Panc1 (cell line): ENCODE measurements around the gene TMEM236. TPM values are rescaled to one million over a fixed set of nuclear protein-coding genes. Genes with fewer than 3 reads are reported as not detected.

Source experiments
- ATAC-seq: fragments of 200-7000 bp; cut with Tn5 transposase; 2 replicates; pipeline ENCODE4 v1.9.1; 2020; ENCODE audit warnings: mild to moderate bottlenecking, moderate library complexity
- BruUV-seq: library from RNA; stranded (reverse); fragments of 400-500 nt; replicated peaks from 2 replicates; lab custom pipeline; 2021; lab: Mats Ljungman, UMichigan
- CTCF ChIA-PET: fragments of 300-600 bp; sonication (Branson Sonifier 250); formaldehyde crosslinking; loops from one replicate; lab custom pipeline; 2022; ENCODE audit warnings: antibody characterized with exemption; lab: Charles Lee
- POLR2A ChIA-PET: fragments of 300-600 bp; sonication (Branson Sonifier 250); formaldehyde crosslinking; loops from one replicate; lab custom pipeline; 2022; ENCODE audit warnings: antibody characterized with exemption; lab: Charles Lee
- DNase-seq: peaks from one replicate; pipeline ENCODE4 v3.0.0-alpha.2; 2010; ENCODE audit warnings: low read depth, low spot score
- H3K27ac ChIP-seq: 2 replicates; pipeline ENCODE4 v1.5.1; 2011; ENCODE audit warnings: mild to moderate bottlenecking, low read length, inconsistent platforms
- H3K27me3 ChIP-seq: fragments of 200-500 bp; sonication (Bioruptor generic); 2 replicates; pipeline ENCODE4 v1.6.0; 2014; ENCODE audit warnings: low read length, inconsistent platforms; ENCODE audit not compliant: control insufficient read depth, insufficient read depth
- H3K36me3 ChIP-seq: fragments of 200-500 bp; sonication (Bioruptor generic); 2 replicates; pipeline ENCODE4 v1.5.1; 2014; ENCODE audit warnings: inconsistent platforms, mild to moderate bottlenecking, low read length, moderate library complexity; ENCODE audit not compliant: control insufficient read depth, insufficient read depth
- H3K4me1 ChIP-seq: 2 replicates; pipeline ENCODE4 v1.5.1; 2011; ENCODE audit warnings: inconsistent platforms, mild to moderate bottlenecking, low read length, moderate library complexity; ENCODE audit not compliant: control insufficient read depth, insufficient read depth
- H3K4me3 ChIP-seq, 2 experiments: 2 replicates each; pipeline ENCODE4 v1.5.1; 2011 to 2012; ENCODE audit warnings: low read depth in 2 of 2, low read length in 2 of 2, mild to moderate bottlenecking in 2 of 2, inconsistent platforms in 1 of 2, moderate library complexity in 1 of 2
- H3K9me3 ChIP-seq: fragments of 200-500 bp; sonication (Bioruptor generic); 2 replicates; pipeline ENCODE4 v1.5.1; 2014; ENCODE audit warnings: low read depth, mild to moderate bottlenecking, inconsistent platforms, low read length, moderate library complexity; ENCODE audit not compliant: control insufficient read depth, insufficient read depth
- POLR2AphosphoS5 ChIP-seq: IDR thresholded peaks from 2 replicates; pipeline ENCODE4 v1.6.1; 2012; ENCODE audit warnings: mild to moderate bottlenecking, low read depth, low read length, moderate library complexity
- SIN3A ChIP-seq: IDR thresholded peaks from 2 replicates; pipeline ENCODE4 v1.6.1; 2012; ENCODE audit warnings: low read depth, mild to moderate bottlenecking, low read length, moderate library complexity, borderline replicate concordance; ENCODE audit not compliant: insufficient read depth
- TCF7L2 ChIP-seq: IDR thresholded peaks from 2 replicates; pipeline ENCODE4 v1.6.1; 2011; ENCODE audit warnings: mild to moderate bottlenecking, low read depth, low read length, inconsistent platforms
- in situ Hi-C: cut with HindIII; loops from 2 replicates; pipeline ENCODE4 v1.10.0; 2016; ENCODE audit warnings: low sequenced_read_pairs, low pct_unique_long_range_greater_than_20kb
- intact Hi-C: fragments of 100-400 bp; cut with micrococcal nuclease; formaldehyde crosslinking; loops from one replicate; pipeline ENCODE4 v1.10.0; 2022; ENCODE audit not compliant: unreplicated experiment
- total RNA-seq: library from RNA; stranded (reverse); gene quantifications from one replicate; pipeline ENCODE4 v1.2.1, GENCODE V29; 2021; ENCODE audit not compliant: unreplicated experiment
- TF ChIP-seq, protein P1 (sequence below), 2 experiments: IDR thresholded peaks; 2 replicates each; pipeline ENCODE4 v1.6.1; 2011 to 2012; ENCODE audit warnings: low read depth in 2 of 2, control low read depth in 1 of 2, low read length in 1 of 2, mild to moderate bottlenecking in 1 of 2, moderate library complexity in 1 of 2; ENCODE audit not compliant: insufficient read depth in 1 of 2
- TF ChIP-seq, protein P2 (sequence below): fragments of 450-650 bp; IDR thresholded peaks from 2 replicates; pipeline ENCODE4 v1.5.1; 2017; ENCODE audit warnings: mild to moderate bottlenecking

Gene TMEM236
- total RNA-seq, 1 experiment from 2014 or later, result 0.05 TPM

DNA sequence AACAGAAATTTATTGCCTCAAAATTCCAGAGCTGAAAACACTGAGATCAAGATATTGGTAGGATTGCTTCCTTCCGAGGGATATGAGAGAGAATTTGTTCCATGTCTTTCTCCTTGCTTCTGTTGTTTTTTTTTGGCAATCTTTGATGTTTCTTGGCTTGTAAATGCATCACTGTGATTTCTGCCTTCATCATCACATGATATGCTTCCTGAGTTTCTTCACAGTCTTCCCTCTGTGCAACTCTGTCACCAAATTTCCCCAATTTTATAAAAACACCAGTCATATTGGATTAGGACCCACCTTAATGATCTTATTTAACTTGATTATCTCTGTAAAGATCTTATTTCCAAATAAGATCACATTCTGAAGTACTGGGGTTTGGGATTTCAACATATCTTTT, 14.7 kb downstream of the TMEM236 start:
- in situ Hi-C loops, result no loop called here
- H3K4me1 ChIP-seq, result no peaks in the 10 kb centered on the region
- H3K27ac ChIP-seq, result no peak overlapping the region
- H3K9me3 ChIP-seq, result no peaks in the 10 kb centered on the region
- H3K27me3 ChIP-seq, result no peaks in the 10 kb centered on the region
- POLR2A ChIA-PET, result no interaction called here
- BruUV-seq, result no TSS peak
- intact Hi-C loops, result no loop called here
- no peak overlapping the region for H3K4me3 ChIP-seq
- ATAC-seq (no peak), DNase-seq (no peak)
- TF ChIP-seq TCF7L2 (no peak), POLR2AphosphoS5 (no peak), SIN3A (no peak)
- TF ChIP-seq, protein P1, sequence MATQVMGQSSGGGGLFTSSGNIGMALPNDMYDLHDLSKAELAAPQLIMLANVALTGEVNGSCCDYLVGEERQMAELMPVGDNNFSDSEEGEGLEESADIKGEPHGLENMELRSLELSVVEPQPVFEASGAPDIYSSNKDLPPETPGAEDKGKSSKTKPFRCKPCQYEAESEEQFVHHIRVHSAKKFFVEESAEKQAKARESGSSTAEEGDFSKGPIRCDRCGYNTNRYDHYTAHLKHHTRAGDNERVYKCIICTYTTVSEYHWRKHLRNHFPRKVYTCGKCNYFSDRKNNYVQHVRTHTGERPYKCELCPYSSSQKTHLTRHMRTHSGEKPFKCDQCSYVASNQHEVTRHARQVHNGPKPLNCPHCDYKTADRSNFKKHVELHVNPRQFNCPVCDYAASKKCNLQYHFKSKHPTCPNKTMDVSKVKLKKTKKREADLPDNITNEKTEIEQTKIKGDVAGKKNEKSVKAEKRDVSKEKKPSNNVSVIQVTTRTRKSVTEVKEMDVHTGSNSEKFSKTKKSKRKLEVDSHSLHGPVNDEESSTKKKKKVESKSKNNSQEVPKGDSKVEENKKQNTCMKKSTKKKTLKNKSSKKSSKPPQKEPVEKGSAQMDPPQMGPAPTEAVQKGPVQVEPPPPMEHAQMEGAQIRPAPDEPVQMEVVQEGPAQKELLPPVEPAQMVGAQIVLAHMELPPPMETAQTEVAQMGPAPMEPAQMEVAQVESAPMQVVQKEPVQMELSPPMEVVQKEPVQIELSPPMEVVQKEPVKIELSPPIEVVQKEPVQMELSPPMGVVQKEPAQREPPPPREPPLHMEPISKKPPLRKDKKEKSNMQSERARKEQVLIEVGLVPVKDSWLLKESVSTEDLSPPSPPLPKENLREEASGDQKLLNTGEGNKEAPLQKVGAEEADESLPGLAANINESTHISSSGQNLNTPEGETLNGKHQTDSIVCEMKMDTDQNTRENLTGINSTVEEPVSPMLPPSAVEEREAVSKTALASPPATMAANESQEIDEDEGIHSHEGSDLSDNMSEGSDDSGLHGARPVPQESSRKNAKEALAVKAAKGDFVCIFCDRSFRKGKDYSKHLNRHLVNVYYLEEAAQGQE (IDR thresholded peaks at IDR 0.05; ENCODE audit: insufficient read depth in 1 of 2, low read depth in 2 of 2, low read length in 1 of 2), result no peak
- TF ChIP-seq, protein P2, sequence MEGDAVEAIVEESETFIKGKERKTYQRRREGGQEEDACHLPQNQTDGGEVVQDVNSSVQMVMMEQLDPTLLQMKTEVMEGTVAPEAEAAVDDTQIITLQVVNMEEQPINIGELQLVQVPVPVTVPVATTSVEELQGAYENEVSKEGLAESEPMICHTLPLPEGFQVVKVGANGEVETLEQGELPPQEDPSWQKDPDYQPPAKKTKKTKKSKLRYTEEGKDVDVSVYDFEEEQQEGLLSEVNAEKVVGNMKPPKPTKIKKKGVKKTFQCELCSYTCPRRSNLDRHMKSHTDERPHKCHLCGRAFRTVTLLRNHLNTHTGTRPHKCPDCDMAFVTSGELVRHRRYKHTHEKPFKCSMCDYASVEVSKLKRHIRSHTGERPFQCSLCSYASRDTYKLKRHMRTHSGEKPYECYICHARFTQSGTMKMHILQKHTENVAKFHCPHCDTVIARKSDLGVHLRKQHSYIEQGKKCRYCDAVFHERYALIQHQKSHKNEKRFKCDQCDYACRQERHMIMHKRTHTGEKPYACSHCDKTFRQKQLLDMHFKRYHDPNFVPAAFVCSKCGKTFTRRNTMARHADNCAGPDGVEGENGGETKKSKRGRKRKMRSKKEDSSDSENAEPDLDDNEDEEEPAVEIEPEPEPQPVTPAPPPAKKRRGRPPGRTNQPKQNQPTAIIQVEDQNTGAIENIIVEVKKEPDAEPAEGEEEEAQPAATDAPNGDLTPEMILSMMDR, result no peak
- no peaks in the 10 kb centered on the region for H3K36me3 ChIP-seq
- CTCF ChIA-PET, result no interaction called here

DNA sequence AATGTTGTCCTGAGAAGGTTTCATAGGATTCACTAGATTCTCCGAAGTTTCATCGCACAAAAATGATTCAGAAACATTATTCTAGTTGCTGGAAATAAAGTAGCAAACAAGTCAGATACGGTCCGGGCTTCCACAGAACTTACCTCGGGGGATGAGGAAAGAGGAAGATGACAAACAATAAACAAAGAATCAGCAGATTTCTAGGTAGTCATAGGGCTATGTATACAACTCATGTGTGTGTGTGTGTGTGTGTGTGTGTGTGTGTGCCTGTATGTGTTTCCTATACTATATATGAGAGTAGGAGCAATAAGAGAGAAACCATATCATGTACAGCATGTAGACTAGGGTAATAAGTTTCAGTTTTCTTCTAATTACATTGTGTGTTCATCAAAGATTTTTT, 16.5 kb downstream of the TMEM236 start:
- TF ChIP-seq SIN3A (no peak), TCF7L2 (no peak), POLR2AphosphoS5 (no peak)
- TF ChIP-seq, protein P2, result no peak
- TF ChIP-seq, protein P1 (IDR thresholded peaks at IDR 0.05; ENCODE audit: insufficient read depth in 1 of 2, low read depth in 2 of 2, low read length in 1 of 2), result no peak
- BruUV-seq, result no TSS peak
- Histone ChIP-seq H3K27ac (no peak overlapping the region), H3K27me3 (no peaks in the 10 kb centered on the region), H3K4me1 (no peaks in the 10 kb centered on the region), H3K9me3 (no peaks in the 10 kb centered on the region), H3K4me3 (no peak overlapping the region), H3K36me3 (no peaks in the 10 kb centered on the region)
- POLR2A ChIA-PET, result no interaction called here
- intact Hi-C loops, result no loop called here
- DNase-seq, result no peak
- CTCF ChIA-PET, result no interaction called here
- no peak for ATAC-seq
- in situ Hi-C loops, result no loop called here
